ENCODE data around the gene GMDS. TPM values are rescaled to one million over a fixed set of nuclear protein-coding genes. Genes with fewer than 3 reads are reported as not detected.

Gene GMDS
- total and polyA plus RNA-seq, 2 donors (not counting 1 experiment from before 2014, with no cell fraction given): 12.7 to 34.5 TPM

DNA sequence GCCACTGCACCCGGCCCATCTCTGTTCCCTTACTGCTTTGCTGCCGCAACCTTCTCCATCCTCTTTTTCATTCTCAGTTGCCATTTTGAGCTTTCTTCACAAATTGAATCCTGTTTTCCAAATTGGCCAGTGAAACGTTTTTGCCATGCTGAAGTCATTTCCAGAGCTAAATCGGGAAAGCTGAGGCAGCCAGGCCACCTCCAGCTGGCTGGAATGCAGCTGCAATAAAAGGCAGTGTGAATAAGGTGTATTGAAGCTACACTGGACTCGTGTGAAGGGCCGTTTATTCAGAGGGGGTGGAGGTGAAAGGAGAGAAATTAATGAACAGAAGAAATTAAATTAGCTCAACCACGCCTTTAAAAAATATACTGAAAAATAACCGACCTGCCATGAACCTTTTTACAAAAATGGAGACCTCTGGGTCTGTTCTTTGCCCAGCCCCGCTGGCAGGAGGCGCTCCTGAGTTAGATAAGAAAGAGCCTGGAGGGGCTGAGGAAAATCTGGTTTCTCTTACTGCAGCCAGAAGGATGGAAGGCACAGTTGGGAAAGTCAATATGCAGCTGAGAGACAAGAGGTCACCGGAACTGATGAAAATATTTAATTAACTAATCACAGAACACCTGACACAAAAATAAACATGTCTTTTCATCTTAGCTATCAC is 351.8 kb downstream of the GMDS start:
- Histone ChIP-seq H4K20me1 (ENCODE audit: control insufficient read depth, extremely low read depth, insufficient read depth, low read length) (no peaks in the 10 kb centered on the region), H3K4me1 (ENCODE audit: control insufficient read depth, extremely low read depth, insufficient read depth, low read length) (no peaks in the 10 kb centered on the region), H3K9ac (ENCODE audit: insufficient read depth, low read length) (no peak overlapping the region), H3K9me3 (ENCODE audit: control insufficient read depth, insufficient read depth, low read depth, low read length) (no peaks in the 10 kb centered on the region), H3K4me2 (ENCODE audit: extremely low read depth, insufficient read depth, low read length) (no peak overlapping the region), H3K27me3 (ENCODE audit: control insufficient read depth, insufficient read depth, low read length) (no peaks in the 10 kb centered on the region), H3K79me2 (ENCODE audit: control insufficient read depth, insufficient read depth, low read length) (no peaks in the 10 kb centered on the region), H3K27ac (ENCODE audit: insufficient read depth, low read length) (no peak overlapping the region), H2AFZ (ENCODE audit: low read length) (no peak overlapping the region), H3K4me3 (replicated peaks in 1 of 4; ENCODE audit: control extremely low read depth in 1 of 4, insufficient read depth in 1 of 4, low read depth in 3 of 4, low read length in 4 of 4) (no peak overlapping the region), H3K36me3 (ENCODE audit: control insufficient read depth, insufficient read depth, low read length) (no peaks in the 10 kb centered on the region)
- TF ChIP-seq EZH2 (IDR thresholded peaks at IDR 0.05; ENCODE audit: low read length, missing control alignments): no peak
- TF ChIP-seq, protein P1, sequence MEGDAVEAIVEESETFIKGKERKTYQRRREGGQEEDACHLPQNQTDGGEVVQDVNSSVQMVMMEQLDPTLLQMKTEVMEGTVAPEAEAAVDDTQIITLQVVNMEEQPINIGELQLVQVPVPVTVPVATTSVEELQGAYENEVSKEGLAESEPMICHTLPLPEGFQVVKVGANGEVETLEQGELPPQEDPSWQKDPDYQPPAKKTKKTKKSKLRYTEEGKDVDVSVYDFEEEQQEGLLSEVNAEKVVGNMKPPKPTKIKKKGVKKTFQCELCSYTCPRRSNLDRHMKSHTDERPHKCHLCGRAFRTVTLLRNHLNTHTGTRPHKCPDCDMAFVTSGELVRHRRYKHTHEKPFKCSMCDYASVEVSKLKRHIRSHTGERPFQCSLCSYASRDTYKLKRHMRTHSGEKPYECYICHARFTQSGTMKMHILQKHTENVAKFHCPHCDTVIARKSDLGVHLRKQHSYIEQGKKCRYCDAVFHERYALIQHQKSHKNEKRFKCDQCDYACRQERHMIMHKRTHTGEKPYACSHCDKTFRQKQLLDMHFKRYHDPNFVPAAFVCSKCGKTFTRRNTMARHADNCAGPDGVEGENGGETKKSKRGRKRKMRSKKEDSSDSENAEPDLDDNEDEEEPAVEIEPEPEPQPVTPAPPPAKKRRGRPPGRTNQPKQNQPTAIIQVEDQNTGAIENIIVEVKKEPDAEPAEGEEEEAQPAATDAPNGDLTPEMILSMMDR (conservative IDR thresholded peaks at IDR 0.05 in 1 of 2, IDR thresholded peaks at IDR 0.05 in 1 of 2; ENCODE audit: low read depth in 1 of 2, low read length in 2 of 2): peak in 1 of 2 donors; percentile 34
- peak in 1 of 2 donors; percentile 25 for DNase-seq (ENCODE audit: low read depth in 2 of 2)

DNA sequence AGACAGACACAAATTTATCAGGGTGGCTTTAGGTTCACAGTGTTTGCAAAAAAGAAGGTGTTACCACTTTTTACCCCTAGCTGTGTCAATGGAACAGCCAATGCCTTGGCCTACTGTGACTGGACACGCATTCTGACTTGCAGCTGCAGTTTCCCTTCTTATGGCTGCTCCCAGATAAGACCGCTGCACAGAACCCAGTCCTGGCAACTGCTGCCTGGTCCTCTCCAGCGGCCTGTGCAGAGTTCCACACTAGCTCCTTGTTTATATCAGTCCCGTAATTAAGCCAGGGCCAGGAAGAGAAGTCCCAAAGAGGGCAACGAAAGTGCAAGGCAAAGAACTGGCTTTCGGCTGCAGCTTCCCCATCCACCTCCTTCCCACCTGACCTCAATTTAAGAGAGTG is 352.7 kb downstream of the GMDS start:
- no peak for DNase-seq (ENCODE audit: low read depth in 2 of 2)
- no peaks in the 10 kb centered on the region for H3K27me3 ChIP-seq (ENCODE audit: control insufficient read depth, insufficient read depth, low read length)
- H3K27ac ChIP-seq (ENCODE audit: insufficient read depth, low read length): no peak overlapping the region
- H4K20me1 ChIP-seq (ENCODE audit: control insufficient read depth, extremely low read depth, insufficient read depth, low read length): no peaks in the 10 kb centered on the region
- H3K9me3 ChIP-seq (ENCODE audit: control insufficient read depth, insufficient read depth, low read depth, low read length): no peaks in the 10 kb centered on the region
- no peak overlapping the region for H2AFZ ChIP-seq (ENCODE audit: low read length)
- H3K36me3 ChIP-seq (ENCODE audit: control insufficient read depth, insufficient read depth, low read length): no peaks in the 10 kb centered on the region
- TF ChIP-seq, protein P1 (conservative IDR thresholded peaks at IDR 0.05 in 1 of 2, IDR thresholded peaks at IDR 0.05 in 1 of 2; ENCODE audit: low read depth in 1 of 2, low read length in 2 of 2): no peak
- TF ChIP-seq EZH2 (IDR thresholded peaks at IDR 0.05; ENCODE audit: low read length, missing control alignments): no peak
- no peak overlapping the region for H3K4me2 ChIP-seq (ENCODE audit: extremely low read depth, insufficient read depth, low read length)
- no peak overlapping the region for H3K4me3 ChIP-seq (replicated peaks in 1 of 4; ENCODE audit: control extremely low read depth in 1 of 4, insufficient read depth in 1 of 4, low read depth in 3 of 4, low read length in 4 of 4)
- H3K79me2 ChIP-seq (ENCODE audit: control insufficient read depth, insufficient read depth, low read length): no peaks in the 10 kb centered on the region
- H3K4me1 ChIP-seq (ENCODE audit: control insufficient read depth, extremely low read depth, insufficient read depth, low read length): no peaks in the 10 kb centered on the region
- H3K9ac ChIP-seq (ENCODE audit: insufficient read depth, low read length): no peak overlapping the region

DNA sequence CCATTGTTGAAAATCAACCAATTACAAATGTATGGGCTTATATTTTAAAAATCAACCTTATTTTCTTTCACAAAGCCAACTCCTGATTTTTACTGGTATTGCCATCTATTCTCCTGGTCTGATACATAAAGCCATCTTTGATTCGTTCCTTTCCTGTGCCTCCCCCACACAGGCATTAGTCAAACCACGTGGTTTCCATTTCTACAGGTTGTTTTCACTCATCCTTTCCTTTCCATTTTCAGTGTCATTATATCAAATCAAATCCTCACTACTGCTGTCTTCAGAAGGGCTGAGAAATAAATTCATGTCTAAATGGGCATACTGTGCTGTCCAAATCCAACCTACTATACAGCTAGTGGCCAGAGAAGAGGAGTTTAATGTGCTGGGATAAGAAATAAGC is 354.4 kb downstream of the GMDS start:
- DNase-seq (ENCODE audit: low read depth in 2 of 2): no peak
- TF ChIP-seq, protein P1 (conservative IDR thresholded peaks at IDR 0.05 in 1 of 2, IDR thresholded peaks at IDR 0.05 in 1 of 2; ENCODE audit: low read depth in 1 of 2, low read length in 2 of 2): no peak
- no peak for TF ChIP-seq EZH2 (IDR thresholded peaks at IDR 0.05; ENCODE audit: low read length, missing control alignments)
- H2AFZ ChIP-seq (ENCODE audit: low read length): no peak overlapping the region
- no peaks in the 10 kb centered on the region for H3K36me3 ChIP-seq (ENCODE audit: control insufficient read depth, insufficient read depth, low read length)
- H3K4me1 ChIP-seq (ENCODE audit: control insufficient read depth, extremely low read depth, insufficient read depth, low read length): no peaks in the 10 kb centered on the region
- no peaks in the 10 kb centered on the region for H3K27me3 ChIP-seq (ENCODE audit: control insufficient read depth, insufficient read depth, low read length)
- H3K9me3 ChIP-seq (ENCODE audit: control insufficient read depth, insufficient read depth, low read depth, low read length): no peaks in the 10 kb centered on the region
- H3K4me2 ChIP-seq (ENCODE audit: extremely low read depth, insufficient read depth, low read length): no peak overlapping the region
- H3K4me3 ChIP-seq (replicated peaks in 1 of 4; ENCODE audit: control extremely low read depth in 1 of 4, insufficient read depth in 1 of 4, low read depth in 3 of 4, low read length in 4 of 4): no peak overlapping the region
- no peaks in the 10 kb centered on the region for H3K79me2 ChIP-seq (ENCODE audit: control insufficient read depth, insufficient read depth, low read length)
- H4K20me1 ChIP-seq (ENCODE audit: control insufficient read depth, extremely low read depth, insufficient read depth, low read length): no peaks in the 10 kb centered on the region
- no peak overlapping the region for H3K9ac ChIP-seq (ENCODE audit: insufficient read depth, low read length)
- no peak overlapping the region for H3K27ac ChIP-seq (ENCODE audit: insufficient read depth, low read length)

All from fibroblast of lung (primary cell).